Measurements from ENCODE around the gene KBTBD6. TPM values are rescaled to one million over a fixed set of nuclear protein-coding genes. Genes with fewer than 3 reads are reported as not detected.

Gene KBTBD6
- total and polyA plus RNA-seq, 10 donors, result 2.4 to 10.0 (median 5.6) TPM

GRCh38 chr13:41139296-41139966 is 6.8 kb upstream of the KBTBD6 start:
- H3K9me3 ChIP-seq, result no peaks in the 10 kb centered on the region
- intact Hi-C loops (cut with DNase I; ENCODE audit: low total_unique reads), result no loop called here
- no peaks in the 10 kb centered on the region for H3K36me3 ChIP-seq
- TF ChIP-seq POLR2AphosphoS5 (IDR thresholded peaks at IDR 0.05) (no peak), POLR2A (IDR thresholded peaks at IDR 0.05) (no peak)
- TF ChIP-seq, protein P1, sequence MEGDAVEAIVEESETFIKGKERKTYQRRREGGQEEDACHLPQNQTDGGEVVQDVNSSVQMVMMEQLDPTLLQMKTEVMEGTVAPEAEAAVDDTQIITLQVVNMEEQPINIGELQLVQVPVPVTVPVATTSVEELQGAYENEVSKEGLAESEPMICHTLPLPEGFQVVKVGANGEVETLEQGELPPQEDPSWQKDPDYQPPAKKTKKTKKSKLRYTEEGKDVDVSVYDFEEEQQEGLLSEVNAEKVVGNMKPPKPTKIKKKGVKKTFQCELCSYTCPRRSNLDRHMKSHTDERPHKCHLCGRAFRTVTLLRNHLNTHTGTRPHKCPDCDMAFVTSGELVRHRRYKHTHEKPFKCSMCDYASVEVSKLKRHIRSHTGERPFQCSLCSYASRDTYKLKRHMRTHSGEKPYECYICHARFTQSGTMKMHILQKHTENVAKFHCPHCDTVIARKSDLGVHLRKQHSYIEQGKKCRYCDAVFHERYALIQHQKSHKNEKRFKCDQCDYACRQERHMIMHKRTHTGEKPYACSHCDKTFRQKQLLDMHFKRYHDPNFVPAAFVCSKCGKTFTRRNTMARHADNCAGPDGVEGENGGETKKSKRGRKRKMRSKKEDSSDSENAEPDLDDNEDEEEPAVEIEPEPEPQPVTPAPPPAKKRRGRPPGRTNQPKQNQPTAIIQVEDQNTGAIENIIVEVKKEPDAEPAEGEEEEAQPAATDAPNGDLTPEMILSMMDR (IDR thresholded peaks at IDR 0.05 in 8 of 11, conservative IDR thresholded peaks at IDR 0.05 in 3 of 11), result no peak
- H3K4me3 ChIP-seq, result no peak overlapping the region
- no peaks in the 10 kb centered on the region for H3K4me1 ChIP-seq
- WGBS, 5 donors, result 64 to 87% (median 81%) methylated on average over 3 of the region's 3 CpGs
- no peak for DNase-seq
- no peaks in the 10 kb centered on the region for H3K27me3 ChIP-seq (replicated peaks in 1 of 7)
- no peak overlapping the region for H3K27ac ChIP-seq

- Histone ChIP-seq H3K4me3 (no peak overlapping the region), H3K36me3 (no peaks in the 10 kb centered on the region), H3K4me1 (peaks cover 0 to 12% (median 8%) of the 10 kb centered on the region in 6 donors), H3K9me3 (no peaks in the 10 kb centered on the region), H3K27me3 (replicated peaks in 1 of 7) (no peaks in the 10 kb centered on the region), H3K27ac (no peak overlapping the region)
- TF ChIP-seq, protein P1 (IDR thresholded peaks at IDR 0.05 in 8 of 11, conservative IDR thresholded peaks at IDR 0.05 in 3 of 11), result no peak
- TF ChIP-seq POLR2A (IDR thresholded peaks at IDR 0.05) (no peak), POLR2AphosphoS5 (IDR thresholded peaks at IDR 0.05) (no peak)
- WGBS, 5 donors, result 93 to 100% (median 100%) methylated on average over 2 of the region's 2 CpGs
- intact Hi-C loops (cut with DNase I; ENCODE audit: low total_unique reads), result no loop called here
- no peak for DNase-seq
Observed at GRCh38 chr13:41137951-41138350, 5.3 kb upstream of the KBTBD6 start.

GRCh38 chr13:41137241-41137640 is 4.6 kb upstream of the KBTBD6 start:
- no peak for TF ChIP-seq POLR2A (IDR thresholded peaks at IDR 0.05)
- TF ChIP-seq, protein P1 (IDR thresholded peaks at IDR 0.05 in 8 of 11, conservative IDR thresholded peaks at IDR 0.05 in 3 of 11), result no peak
- H3K4me3 ChIP-seq, result no peak overlapping the region
- H3K27me3 ChIP-seq (replicated peaks in 1 of 7), result no peaks in the 10 kb centered on the region
- H3K27ac ChIP-seq, result no peak overlapping the region
- H3K4me1 ChIP-seq, result peaks cover 0 to 13% (median 8%) of the 10 kb centered on the region in 6 donors
- intact Hi-C loops (cut with DNase I; ENCODE audit: low total_unique reads), result no loop called here
- WGBS, 5 donors, result 70 to 84% (median 78%) methylated on average over 3 of the region's 3 CpGs
- no peaks in the 10 kb centered on the region for H3K36me3 ChIP-seq
- H3K9me3 ChIP-seq, result no peaks in the 10 kb centered on the region
- no peak for DNase-seq

DNA sequence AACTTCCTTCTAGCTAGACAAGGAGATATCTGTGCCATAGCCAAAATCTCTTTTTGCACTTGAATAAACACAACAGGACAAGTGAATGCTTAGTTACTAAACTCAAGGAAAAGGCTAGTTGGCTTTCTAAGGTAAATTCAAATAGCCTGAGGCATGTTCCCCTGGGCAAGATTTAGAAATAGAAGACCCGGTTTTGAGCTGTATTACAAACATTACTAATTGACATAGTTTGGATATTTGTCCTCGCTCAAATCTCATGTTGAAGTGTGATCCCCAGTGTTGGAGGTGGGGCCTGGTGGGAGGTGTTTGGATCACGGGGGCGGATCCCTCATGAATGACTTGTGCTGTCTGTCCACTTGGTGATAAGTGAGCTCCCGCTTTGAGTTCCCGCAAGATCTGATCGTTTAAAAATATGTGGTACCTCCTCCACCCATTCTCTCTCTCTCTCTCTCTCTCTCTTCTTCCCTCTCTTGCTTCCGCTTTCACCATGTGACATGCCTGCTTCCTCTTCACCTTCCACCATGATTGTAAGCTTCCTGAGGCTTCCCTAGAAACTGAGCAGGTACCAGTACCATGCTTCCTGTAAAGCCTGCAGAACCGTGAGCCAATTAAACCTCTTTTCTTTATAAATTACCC is 3.9 kb upstream of the KBTBD6 start:
- TF ChIP-seq POLR2A (IDR thresholded peaks at IDR 0.05) (no peak), POLR2AphosphoS5 (IDR thresholded peaks at IDR 0.05) (no peak)
- TF ChIP-seq, protein P1 (IDR thresholded peaks at IDR 0.05 in 8 of 11, conservative IDR thresholded peaks at IDR 0.05 in 3 of 11), result no peak
- Histone ChIP-seq H3K27ac (no peak overlapping the region), H3K36me3 (no peaks in the 10 kb centered on the region), H3K4me1 (peaks cover 0 to 20% (median 14%) of the 10 kb centered on the region in 6 donors), H3K27me3 (replicated peaks in 1 of 7) (no peaks in the 10 kb centered on the region), H3K4me3 (no peak overlapping the region), H3K9me3 (no peaks in the 10 kb centered on the region)
- intact Hi-C loops (cut with DNase I; ENCODE audit: low total_unique reads), result no loop called here
- DNase-seq, result no peak
- WGBS, 5 donors, result 93 to 95% (median 94%) methylated on average over 9 of the region's 9 CpGs

All from spleen (tissue), 11 donors.